GM12891 (cell line): ENCODE data around the gene NT5DC4.

Experiments used
- DNase-seq: peaks from one replicate; pipeline ENCODE4 v3.0.0; 2011; ENCODE audit warnings: low spot score; ENCODE audit not compliant: insufficient read length
- FAIRE-seq: peaks from 2 replicates; lab custom pipeline; 2011; peaks lifted over from hg19 to GRCh38; lab: Jason Lieb, UNC
- PAX5 ChIP-seq: IDR thresholded peaks from 2 replicates; pipeline ENCODE4 v1.6.1; 2011; ENCODE audit warnings: low read length, moderate library complexity, mild to moderate bottlenecking; ENCODE audit not compliant: insufficient read depth, severe bottlenecking
- POLR2A ChIP-seq: IDR thresholded peaks from 2 replicates; pipeline ENCODE4 v1.6.1; 2011; ENCODE audit warnings: low read depth, low read length, control low read depth
- POLR2AphosphoS5 ChIP-seq: IDR thresholded peaks from 2 replicates; pipeline ENCODE4 v1.6.1; 2011; ENCODE audit warnings: low read depth, low read length, control low read depth
- POU2F2 ChIP-seq: IDR thresholded peaks from 2 replicates; pipeline ENCODE4 v1.6.1; 2011; ENCODE audit warnings: low read depth, mild to moderate bottlenecking, control low read depth, low read length, moderate library complexity
- SPI1 ChIP-seq: IDR thresholded peaks from 2 replicates; pipeline ENCODE4 v1.6.1; 2011; ENCODE audit warnings: low read depth, low read length, control low read depth
- TAF1 ChIP-seq: IDR thresholded peaks from 2 replicates; pipeline ENCODE4 v1.6.1; 2011; ENCODE audit warnings: low read depth, low read length, control low read depth

The NT5DC4 gene

GRCh38 chr2:112728378-112729175 lies 7.8 kb downstream of the NT5DC4 start:
- DNase-seq (no peak), FAIRE-seq (no peak)
- no peak for TF ChIP-seq POU2F2
- TF ChIP-seq TAF1, result no peak
- no peak for TF ChIP-seq POLR2A

- DNase-seq, result no peak
- no peak for FAIRE-seq
- no peak for TF ChIP-seq TAF1
- TF ChIP-seq POLR2AphosphoS5, result no peak
- TF ChIP-seq SPI1, result no peak
- TF ChIP-seq POU2F2, result no peak
- TF ChIP-seq POLR2A, result no peak
- TF ChIP-seq PAX5, result no peak
These were observed 9.4 kb downstream of the NT5DC4 start for GRCh38 chr2:112730216-112730615.

GRCh38 chr2:112730791-112731190 lies 10.0 kb downstream of the NT5DC4 start:
- TF ChIP-seq TAF1 (no peak), PAX5 (no peak), POU2F2 (no peak)

GRCh38 chr2:112731479-112731878 lies 10.7 kb downstream of the NT5DC4 start:
- FAIRE-seq (no peak), DNase-seq (no peak)
- TF ChIP-seq SPI1 (no peak), POLR2A (no peak), TAF1 (no peak), POU2F2 (no peak), PAX5 (no peak), POLR2AphosphoS5 (no peak)

More at GRCh38 chr2:112730791-112731190, 10.0 kb downstream of the NT5DC4 start:
- FAIRE-seq, result no peak
- DNase-seq, result no peak

- TF ChIP-seq PAX5 (no peak), SPI1 (no peak), TAF1 (no peak), POLR2A (no peak), POU2F2 (no peak), POLR2AphosphoS5 (no peak)
- no peak for FAIRE-seq
- no peak for DNase-seq
These were observed 12.6 kb downstream of the NT5DC4 start for GRCh38 chr2:112733456-112733855.

- DNase-seq (no peak), FAIRE-seq (no peak)
- TF ChIP-seq SPI1 (no peak), PAX5 (no peak), TAF1 (no peak), POU2F2 (no peak)
These were observed 13.1 kb downstream of the NT5DC4 start for GRCh38 chr2:112733871-112734270.

GRCh38 chr2:112737542-112738232 lies 16.9 kb downstream of the NT5DC4 start:
- no peak for DNase-seq
- TF ChIP-seq TAF1 (no peak), PAX5 (no peak), POLR2AphosphoS5 (no peak), SPI1 (no peak), POU2F2 (no peak), POLR2A (no peak)
- no peak for FAIRE-seq

- FAIRE-seq, result no peak
- TF ChIP-seq POU2F2, result no peak
- no peak for TF ChIP-seq POLR2A
- TF ChIP-seq PAX5, result no peak
- no peak for TF ChIP-seq POLR2AphosphoS5
- TF ChIP-seq TAF1, result no peak
- no peak for TF ChIP-seq SPI1
- DNase-seq, result no peak
These were observed 19.7 kb downstream of the NT5DC4 start for GRCh38 chr2:112740527-112740926.

- peak; percentile 88 for FAIRE-seq
- TF ChIP-seq POU2F2, result no peak
- TF ChIP-seq SPI1, result no peak
- DNase-seq, result peak; percentile 47
These were observed 29.1 kb downstream of the NT5DC4 start for GRCh38 chr2:112749755-112750559.
